Hepatic stellate cell (primary cell): ENCODE measurements around the gene SCAMP3.
A peak's percentile ranks its signal among the peaks of the same experiment; 100 is the strongest.

Source experiments
- DNase-seq: peaks from one replicate; pipeline ENCODE4 v3.0.0; 2011; ENCODE audit warnings: low spot score

SCAMP3 gene

GRCh38 chr1:155285063-155285462 is 22.9 kb upstream of the SCAMP3 start:
- DNase-seq = no peak

GRCh38 chr1:155284476-155284875 is 22.3 kb upstream of the SCAMP3 start:
- DNase-seq = no peak

GRCh38 chr1:155282488-155283091 is 20.4 kb upstream of the SCAMP3 start:
- DNase-seq = no peak

- DNase-seq = no peak
Measured at GRCh38 chr1:155279268-155279667, 17.1 kb upstream of the SCAMP3 start.

- DNase-seq = no peak
Measured at GRCh38 chr1:155278689-155279160, 16.6 kb upstream of the SCAMP3 start.

GRCh38 chr1:155277902-155278688 is 15.9 kb upstream of the SCAMP3 start:
- peak; percentile 50 for DNase-seq

GRCh38 chr1:155277070-155277901 is 15.1 kb upstream of the SCAMP3 start, which contains the start of gene HCN3:
HCN3 (plus strand) TSS chr1:155277463; CDS start chr1:155277591, 128 bp downstream.
- peak; percentile 99 for DNase-seq

- DNase-seq = peak; percentile 99
Measured at GRCh38 chr1:155273343-155274245, 11.4 kb upstream of the SCAMP3 start, which contains the start of gene CLK2. CLK2 (minus strand) TSS chr1:155273504; CDS start chr1:155270977, 2,527 bp downstream.

- DNase-seq = peak; percentile 81
Measured at GRCh38 chr1:155272466-155273342, 10.5 kb upstream of the SCAMP3 start.

- DNase-seq = no peak
Measured at GRCh38 chr1:155269381-155269780, 7.2 kb upstream of the SCAMP3 start.

GRCh38 chr1:155268630-155269029 is 6.5 kb upstream of the SCAMP3 start:
- no peak for DNase-seq

- no peak for DNase-seq
Measured at GRCh38 chr1:155267373-155267772, 5.2 kb upstream of the SCAMP3 start.

- no peak for DNase-seq
Measured at GRCh38 chr1:155266553-155266952, 4.4 kb upstream of the SCAMP3 start.

GRCh38 chr1:155263067-155263466 is 907 bp upstream of the SCAMP3 start:
- no peak for DNase-seq

GRCh38 chr1:155261493-155261851 is 688 bp downstream of the SCAMP3 start:
- peak; percentile 54 for DNase-seq

GRCh38 chr1:155260276-155260675 is 1.9 kb downstream of the SCAMP3 start:
- DNase-seq = no peak

GRCh38 chr1:155256058-155256852 is 5.9 kb downstream of the SCAMP3 start:
- no peak for DNase-seq

- peak; percentile 96 for DNase-seq
Measured at GRCh38 chr1:155255243-155256007, 6.7 kb downstream of the SCAMP3 start, which contains the start of gene ENTREP3. ENTREP3 (minus strand) TSS chr1:155255483; CDS start chr1:155254877, 606 bp downstream.
